ENCODE data around the gene ANKRD31. TPM values are rescaled to one million over a fixed set of nuclear protein-coding genes. Genes with fewer than 3 reads are reported as not detected.
"Not testable (repeated sequence)": the region's sequence is repeated elsewhere in the genome, so short reads cannot be mapped to it uniquely, and the experiment has no call there.

ANKRD31 gene
- polyA plus RNA-seq, 5 donors = 0.28 to 0.62 (median 0.48) TPM

DNA sequence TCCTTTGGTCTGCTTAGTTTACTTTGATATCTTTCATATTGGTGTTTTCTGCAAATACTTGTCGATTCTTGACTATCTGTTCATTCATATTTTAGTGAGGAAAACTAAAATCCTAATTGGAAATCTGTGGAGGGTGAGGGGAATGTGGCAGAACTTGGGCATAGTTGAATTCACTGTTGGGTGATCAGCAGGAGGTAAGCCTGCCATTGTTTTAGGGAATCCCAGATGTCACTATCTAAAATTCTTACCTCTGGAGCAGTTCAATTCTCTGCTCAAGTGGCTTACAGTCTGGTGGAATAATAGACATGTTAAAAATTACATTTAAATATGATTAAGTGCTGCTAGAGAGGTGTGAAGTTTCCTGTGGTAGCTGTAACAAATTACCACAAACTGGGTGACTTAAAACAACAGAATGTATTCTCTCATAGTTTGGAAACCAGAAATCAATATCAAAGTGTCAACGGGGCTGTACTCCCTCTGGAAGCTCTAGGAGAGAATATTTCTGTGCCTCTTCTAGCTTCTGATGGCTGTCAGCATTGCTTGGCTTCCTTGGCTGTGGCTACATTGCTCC is 94.0 kb downstream of the ANKRD31 start:
- DNase-seq = no peak

DNA sequence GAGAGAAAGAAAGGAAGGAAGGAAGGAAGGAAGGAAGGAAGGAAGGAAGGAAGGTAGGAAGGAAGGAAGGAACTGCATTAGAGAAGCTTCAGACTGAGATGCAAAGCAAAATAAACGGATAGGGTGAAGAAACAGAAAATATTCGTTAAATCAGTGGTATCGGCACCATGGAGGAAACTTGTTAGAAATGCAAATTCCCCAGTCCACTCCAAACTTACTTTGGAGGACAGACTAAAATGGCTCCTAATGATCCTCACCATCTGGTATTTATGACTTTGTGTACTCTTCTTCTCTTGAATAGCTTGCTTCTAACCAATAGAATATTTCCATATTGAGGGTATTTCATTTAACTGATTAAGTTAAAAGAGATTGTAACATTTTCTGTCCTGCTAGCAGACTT is 96.4 kb downstream of the ANKRD31 start:
- DNase-seq = no peak

GRCh38 chr5:75138689-75139088 is 98.0 kb downstream of the ANKRD31 start:
- no peak for DNase-seq

DNA sequence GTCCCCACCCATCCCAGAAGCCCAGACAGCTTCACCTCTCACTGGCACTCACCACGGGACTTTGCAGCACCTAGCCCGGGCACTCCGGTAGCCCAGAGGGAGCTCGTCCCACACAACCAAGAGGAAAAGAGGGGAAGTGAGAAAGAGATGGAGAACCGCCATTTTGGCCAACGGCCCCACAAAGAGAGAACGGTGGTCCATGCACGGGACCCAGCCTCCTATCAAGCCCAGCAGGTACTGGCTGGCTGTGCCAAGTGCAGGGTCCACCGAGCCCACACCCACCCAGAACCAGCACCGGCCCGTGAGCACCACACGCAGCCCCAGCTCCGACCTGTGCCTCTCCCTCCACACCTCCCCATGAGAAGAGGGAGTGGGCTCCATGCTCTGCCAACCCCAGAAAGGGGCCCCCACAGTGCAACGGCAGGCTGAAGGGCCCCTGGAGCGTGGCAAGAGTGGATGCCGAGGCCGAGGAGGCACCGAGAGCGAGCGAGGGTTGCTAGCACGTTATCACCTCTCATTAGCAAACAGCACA is 105.8 kb downstream of the ANKRD31 start:
- no peak for DNase-seq

- no peak for DNase-seq
Observed at GRCh38 chr5:75116856-75117255, 119.8 kb downstream of the ANKRD31 start.

- not testable (repeated sequence) for DNase-seq
Observed at GRCh38 chr5:75114311-75114710, 122.4 kb downstream of the ANKRD31 start.

GRCh38 chr5:75113354-75114113 is 123.1 kb downstream of the ANKRD31 start:
- no peak for DNase-seq

GRCh38 chr5:75108931-75109596 is 127.6 kb downstream of the ANKRD31 start:
- no peak for DNase-seq

DNA sequence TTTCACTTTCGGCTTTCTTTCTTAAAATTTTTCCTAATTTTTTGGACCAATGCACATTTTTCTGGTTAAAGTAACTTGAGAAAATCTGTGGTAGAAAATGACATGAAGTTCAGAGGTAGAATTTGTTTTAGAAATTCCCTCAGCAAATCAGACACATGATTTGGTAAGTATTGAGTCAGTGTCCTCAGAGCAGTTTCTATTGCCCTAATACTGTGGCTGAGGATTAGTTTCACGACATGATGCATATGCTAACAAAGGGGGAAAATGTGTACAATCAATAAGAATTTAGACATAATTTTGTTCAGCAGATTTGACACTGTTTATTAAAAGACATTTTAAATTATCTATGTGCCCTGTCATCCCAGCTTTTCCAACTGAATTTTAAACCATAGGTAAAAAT is 128.2 kb downstream of the ANKRD31 start:
- DNase-seq = no peak

GRCh38 chr5:75095956-75096355 is 140.7 kb downstream of the ANKRD31 start:
- not testable (repeated sequence) for DNase-seq

GRCh38 chr5:75091597-75091996 is 145.1 kb downstream of the ANKRD31 start:
- DNase-seq = no peak

GRCh38 chr5:75089662-75090061 is 147.0 kb downstream of the ANKRD31 start:
- no peak for DNase-seq

DNA sequence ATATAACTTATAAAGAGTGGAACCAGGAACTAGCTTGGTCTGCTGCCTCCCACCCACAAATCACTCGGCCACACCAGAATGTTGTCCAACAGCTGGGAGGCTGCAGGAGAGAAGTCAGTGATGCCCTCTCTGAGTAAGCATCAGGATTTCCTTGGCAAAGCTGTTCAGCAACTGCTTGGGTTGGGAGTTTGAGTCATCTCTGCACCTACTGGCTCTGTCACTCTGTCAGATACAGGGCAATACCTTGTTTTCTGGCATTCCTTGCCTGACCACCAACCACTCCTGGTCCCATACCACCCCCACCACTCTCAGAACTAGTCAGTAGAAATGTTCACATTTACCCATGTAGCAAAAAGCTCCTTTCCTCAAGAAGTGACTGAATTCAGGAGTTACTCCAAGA is 147.5 kb downstream of the ANKRD31 start:
- DNase-seq = no peak

- DNase-seq = no peak
Observed at GRCh38 chr5:75088648-75089047, 148.0 kb downstream of the ANKRD31 start.

DNA sequence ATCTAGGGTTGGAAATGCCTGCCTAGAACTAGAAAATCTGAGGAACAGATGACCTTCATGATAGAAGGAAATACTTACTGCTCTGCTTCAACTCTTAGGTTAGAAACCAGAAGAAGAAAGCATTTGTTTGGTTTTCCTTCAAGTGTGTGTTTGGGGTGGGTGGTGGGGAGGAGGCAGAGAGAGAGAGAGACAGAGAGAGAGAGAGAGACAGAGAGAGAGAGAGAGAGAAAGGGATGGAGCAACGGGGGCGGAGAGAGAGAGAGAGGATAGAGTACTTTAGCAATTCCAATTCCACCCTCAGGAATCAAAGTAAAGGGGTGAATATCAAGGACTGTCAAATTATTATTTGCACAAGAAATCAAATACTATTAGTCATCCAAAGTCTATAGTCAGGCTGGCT is 155.2 kb downstream of the ANKRD31 start:
- no peak for DNase-seq

- DNase-seq = not testable (repeated sequence)
Observed at GRCh38 chr5:75079346-75079745, 157.3 kb downstream of the ANKRD31 start.

DNA sequence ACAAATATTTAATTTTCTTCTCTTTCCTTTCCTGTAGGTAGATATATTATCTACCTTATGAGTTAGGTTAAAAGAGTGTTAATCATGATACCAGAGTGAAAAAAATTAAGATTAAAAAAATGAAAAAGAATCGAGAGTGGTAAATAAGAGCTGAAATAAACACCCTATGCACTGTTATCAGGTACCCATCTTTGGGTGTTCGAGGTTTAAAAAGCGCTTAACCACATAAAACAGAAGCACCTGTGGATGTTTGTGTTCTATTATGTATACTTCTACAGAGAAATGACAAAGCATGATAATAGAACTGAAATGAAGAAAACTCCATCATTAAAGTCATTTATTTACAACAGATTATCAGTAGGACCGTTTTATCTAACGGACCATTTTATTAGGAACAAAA is 158.7 kb downstream of the ANKRD31 start:
- no peak for DNase-seq

DNA sequence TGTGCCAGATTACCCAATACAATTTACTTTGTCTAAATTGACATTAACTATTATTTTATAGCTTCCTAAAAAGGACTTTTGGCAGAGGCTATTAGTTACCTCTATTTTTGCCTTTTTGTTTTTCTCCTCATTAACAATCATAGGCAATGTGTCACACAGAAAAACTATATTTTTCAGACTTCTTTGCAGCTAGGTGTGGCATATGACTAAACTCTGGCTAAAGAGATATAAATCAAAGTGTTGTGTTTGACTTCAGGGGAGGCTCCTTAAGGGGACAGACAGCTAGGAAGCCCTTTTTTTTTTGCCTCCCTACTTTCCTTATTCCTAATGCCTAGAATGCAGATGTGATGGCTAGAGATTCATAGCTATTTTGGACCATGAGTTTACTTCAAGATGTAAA is 164.6 kb downstream of the ANKRD31 start:
- DNase-seq = no peak

DNA sequence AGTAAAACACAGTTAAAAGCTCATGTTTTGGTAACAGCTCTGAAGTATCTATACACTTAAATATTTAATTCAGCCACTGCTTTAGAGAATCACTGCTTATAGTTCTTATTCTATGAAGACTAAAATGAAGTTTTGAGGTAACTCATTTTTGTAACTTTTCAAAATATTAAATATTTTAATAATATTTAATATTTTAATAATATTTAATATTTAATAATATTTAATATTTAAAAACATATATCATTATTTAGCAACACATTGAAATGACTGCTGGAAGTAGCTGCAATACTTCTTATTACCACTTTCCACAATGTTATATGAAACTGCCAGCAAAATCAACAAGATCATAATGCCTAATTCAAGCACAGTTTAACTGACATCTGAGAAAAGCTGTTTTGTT is 165.6 kb downstream of the ANKRD31 start:
- DNase-seq = no peak

- DNase-seq = no peak
Observed at GRCh38 chr5:75067434-75067833, 169.2 kb downstream of the ANKRD31 start.

- no peak for DNase-seq
Observed at GRCh38 chr5:75062925-75063531, 173.7 kb downstream of the ANKRD31 start.

GRCh38 chr5:75059912-75060545 is 176.6 kb downstream of the ANKRD31 start:
- DNase-seq = no peak
